HUES48 (cell line): ENCODE data around the gene KCTD2.
A peak's percentile ranks its signal among the peaks of the same experiment; 100 is the strongest.
"Not testable (repeated sequence)": the region's sequence is repeated elsewhere in the genome, so short reads cannot be mapped to it uniquely, and the experiment has no call there.

Experiments used
- H3K27ac ChIP-seq: one replicate; pipeline ENCODE4 v1.7.0; 2013; ENCODE audit warnings: low read depth, low read length, inconsistent platforms
- H3K27me3 ChIP-seq: 2 replicates; pipeline ENCODE4 v1.6.1; 2013; ENCODE audit warnings: mild to moderate bottlenecking, low read length; ENCODE audit not compliant: control insufficient read depth, insufficient read depth
- H3K36me3 ChIP-seq: 2 replicates; pipeline ENCODE4 v1.6.1; 2013; ENCODE audit warnings: low read length; ENCODE audit not compliant: control insufficient read depth, insufficient read depth
- H3K4me1 ChIP-seq: 2 replicates; pipeline ENCODE4 v1.6.1; 2013; ENCODE audit warnings: mild to moderate bottlenecking, low read length; ENCODE audit not compliant: control insufficient read depth, insufficient read depth
- H3K4me3 ChIP-seq: 2 replicates; pipeline ENCODE4 v1.5.1; 2013; ENCODE audit warnings: mild to moderate bottlenecking, low read depth, low read length
- H3K9ac ChIP-seq: 2 replicates; pipeline ENCODE4 v1.6.1; 2013; ENCODE audit warnings: mild to moderate bottlenecking, low read depth, low read length, moderate library complexity
- H3K9me3 ChIP-seq: 2 replicates; pipeline ENCODE4 v1.6.1; 2013; ENCODE audit warnings: low read length; ENCODE audit not compliant: control insufficient read depth, insufficient read depth

KCTD2 gene

DNA sequence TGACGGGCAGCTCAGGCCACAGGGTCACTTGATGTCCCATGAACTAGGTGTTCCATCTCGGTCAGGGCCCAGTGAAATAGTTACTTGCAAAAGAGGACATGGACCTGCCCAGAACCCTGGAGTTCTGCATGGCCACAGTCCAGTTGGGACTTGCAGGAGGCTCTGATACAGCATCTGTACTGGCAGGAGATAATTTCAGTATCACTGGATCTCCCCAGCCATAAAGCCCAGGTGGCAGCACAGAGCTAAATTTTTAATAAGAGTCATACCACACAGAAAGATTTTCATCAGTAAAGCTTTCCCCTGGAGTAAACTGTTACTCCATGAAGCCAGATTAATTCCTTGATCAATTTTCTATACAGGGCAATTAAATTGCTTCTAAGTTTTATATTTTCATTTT, 22.8 kb downstream of the KCTD2 start:
- Histone ChIP-seq H3K9me3 (no peaks in the 10 kb centered on the region), H3K4me1 (no peaks in the 10 kb centered on the region), H3K36me3 (peaks cover 11% of the 10 kb centered on the region; the same call in 1 of the 2 replicates), H3K27ac (no peak overlapping the region), H3K27me3 (no peaks in the 10 kb centered on the region), H3K4me3 (no peak overlapping the region), H3K9ac (no peak overlapping the region)

DNA sequence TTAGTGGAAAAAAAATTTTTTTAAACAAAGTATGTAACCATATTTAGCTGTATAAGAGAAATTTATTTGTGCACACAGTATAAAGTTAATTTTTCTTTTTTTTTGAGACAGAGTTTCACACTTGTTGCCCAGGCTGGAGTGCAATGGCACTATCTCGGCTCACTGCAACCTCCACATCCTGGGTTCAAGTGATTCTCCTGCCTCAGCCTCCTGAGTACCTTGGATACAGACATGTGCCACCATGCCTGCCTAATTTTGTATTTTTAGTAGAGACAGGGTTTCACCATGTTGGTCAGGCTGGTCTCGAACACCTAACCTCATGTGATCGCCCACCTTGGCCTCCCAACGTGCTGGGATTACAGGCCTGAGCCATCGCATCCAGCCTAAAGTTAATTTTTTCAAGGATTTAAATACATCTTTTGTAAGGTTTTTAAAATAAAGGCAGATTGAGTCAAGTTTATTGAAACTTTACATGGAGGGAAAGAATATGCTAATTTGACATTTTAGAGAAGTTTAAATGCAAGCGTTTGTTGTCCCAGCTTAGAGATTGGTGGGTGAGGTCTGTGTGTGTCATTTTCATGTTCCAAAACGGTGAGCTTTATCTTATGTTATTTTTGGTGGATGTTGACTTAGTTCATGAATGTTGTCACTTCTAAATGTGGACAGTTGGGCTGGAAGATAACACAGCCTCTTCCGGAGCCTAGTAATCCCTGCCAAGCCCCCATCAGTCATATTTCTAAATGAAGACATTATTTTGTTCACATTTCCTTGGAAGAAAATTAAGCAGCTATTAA, 24.6 kb downstream of the KCTD2 start:
- not testable (repeated sequence) for H3K27me3 ChIP-seq, H3K27ac ChIP-seq, H3K4me3 ChIP-seq, H3K9ac ChIP-seq, H3K4me1 ChIP-seq, H3K9me3 ChIP-seq, H3K36me3 ChIP-seq

DNA sequence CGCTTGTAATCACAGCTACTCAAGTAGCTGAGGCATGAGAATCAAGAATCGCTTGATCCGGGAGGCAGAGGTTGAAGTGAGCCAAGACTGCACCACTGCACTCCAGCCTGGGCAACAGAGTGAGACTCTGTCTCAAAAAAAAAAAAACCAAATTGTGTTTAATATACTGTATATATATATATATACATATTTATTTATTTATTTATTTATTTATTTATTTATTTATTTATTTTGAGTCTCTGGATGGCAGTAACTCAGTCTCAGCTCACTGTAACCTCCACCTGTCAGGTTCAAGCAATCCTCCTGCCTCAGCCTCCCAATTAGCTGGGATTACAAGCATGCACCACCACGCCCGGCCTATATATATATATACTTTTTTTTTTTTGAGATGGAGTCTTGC, 25.9 kb downstream of the KCTD2 start:
- not testable (repeated sequence) for H3K27me3 ChIP-seq, H3K4me1 ChIP-seq, H3K4me3 ChIP-seq, H3K36me3 ChIP-seq, H3K9me3 ChIP-seq, H3K9ac ChIP-seq, H3K27ac ChIP-seq

DNA sequence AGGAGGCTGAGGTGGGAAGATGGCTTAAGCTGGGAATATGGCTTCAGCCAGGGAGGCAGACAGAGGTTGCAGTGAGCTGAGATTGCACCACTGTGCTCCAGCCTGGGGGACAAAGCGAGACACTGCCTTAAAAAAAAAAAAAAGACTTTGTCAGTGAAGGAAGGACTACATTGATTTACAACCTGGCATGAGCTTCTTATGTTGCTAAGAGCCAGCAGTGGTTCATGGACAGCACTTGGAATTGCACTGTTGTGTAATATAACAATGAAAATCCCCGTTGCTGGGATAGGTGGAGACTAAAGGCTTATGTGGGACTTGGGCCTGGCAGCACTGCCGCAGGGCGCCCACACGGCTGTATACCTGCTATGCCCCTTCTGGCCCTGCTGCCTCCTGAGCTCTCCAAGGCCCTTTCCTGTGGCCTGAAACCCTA, 26.6 kb downstream of the KCTD2 start:
- H3K27me3 ChIP-seq, result no peaks in the 10 kb centered on the region
- no peak overlapping the region for H3K27ac ChIP-seq
- H3K36me3 ChIP-seq, result no peaks in the 10 kb centered on the region
- no peak overlapping the region for H3K4me3 ChIP-seq
- no peak overlapping the region for H3K9ac ChIP-seq
- H3K4me1 ChIP-seq, result peaks cover 7% of the 10 kb centered on the region; the same call in 1 of the 2 replicates
- H3K9me3 ChIP-seq, result no peaks in the 10 kb centered on the region

DNA sequence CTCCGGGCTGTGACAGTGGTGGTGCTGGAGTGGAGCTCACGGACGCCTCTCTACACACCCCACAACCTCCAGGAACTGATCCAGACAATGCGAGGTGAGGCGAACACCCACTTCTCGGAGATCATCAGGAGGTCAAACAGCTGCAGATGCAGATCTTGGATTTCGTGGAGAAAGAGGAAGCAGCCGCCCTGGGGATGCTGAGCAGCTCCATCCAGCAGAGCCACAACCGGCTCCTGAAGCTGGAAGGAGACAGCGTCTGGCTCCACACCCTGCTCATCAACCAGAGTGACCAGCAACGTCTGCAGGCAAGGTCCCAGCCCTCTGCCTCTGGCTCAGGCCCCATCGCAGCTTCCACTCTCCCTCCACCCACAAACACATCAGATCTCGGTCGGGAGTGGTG, 27.5 kb downstream of the KCTD2 start:
- Histone ChIP-seq H3K27ac (no peak overlapping the region), H3K9ac (no peak overlapping the region), H3K4me1 (peaks cover 10% of the 10 kb centered on the region)

DNA sequence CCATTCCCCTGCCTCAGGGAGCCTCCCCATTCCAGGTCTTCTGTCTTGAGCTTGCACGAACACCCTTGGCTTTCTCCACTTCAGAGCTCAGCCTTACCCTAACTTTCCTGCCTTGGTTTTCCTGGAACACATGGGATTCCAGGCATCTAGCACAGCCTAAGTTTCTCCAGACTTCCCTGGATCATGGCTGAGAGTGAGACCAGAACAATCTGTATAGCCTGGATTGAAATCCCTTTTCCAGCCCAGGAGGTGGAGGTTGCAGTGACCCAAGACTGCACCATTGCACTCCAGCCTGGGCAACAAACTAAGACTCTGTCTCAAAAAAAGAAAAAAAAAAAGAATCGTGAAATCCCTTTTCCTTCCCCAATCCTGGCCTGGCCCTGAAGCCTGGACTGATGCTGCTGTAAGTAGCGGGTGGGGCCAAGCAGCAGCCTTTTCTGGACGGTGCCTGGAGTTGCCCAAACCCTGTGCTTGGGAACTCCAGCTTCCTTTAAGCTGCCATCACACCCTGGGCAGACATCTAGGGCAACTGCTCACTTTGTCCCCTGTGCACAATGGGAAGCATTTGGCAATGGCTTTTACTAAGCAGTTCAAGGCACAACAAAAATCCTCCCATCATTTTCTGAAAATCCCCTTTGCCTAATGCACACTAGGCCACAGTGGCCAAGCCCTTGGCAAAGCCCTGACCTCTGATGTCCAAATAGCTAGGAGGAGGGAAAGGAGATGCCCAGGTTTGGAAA, 28.7 kb downstream of the KCTD2 start:
- no peaks in the 10 kb centered on the region for H3K36me3 ChIP-seq
- H3K4me3 ChIP-seq, result no peak overlapping the region
- H3K27me3 ChIP-seq, result no peaks in the 10 kb centered on the region
- H3K27ac ChIP-seq, result no peak overlapping the region
- H3K4me1 ChIP-seq, result peaks cover 10% of the 10 kb centered on the region
- H3K9ac ChIP-seq, result no peak overlapping the region
- H3K9me3 ChIP-seq, result no peaks in the 10 kb centered on the region

More for the DNA sequence above, 27.5 kb downstream of the KCTD2 start:
- no peaks in the 10 kb centered on the region for H3K9me3 ChIP-seq
- H3K36me3 ChIP-seq, result no peaks in the 10 kb centered on the region
- no peak overlapping the region for H3K4me3 ChIP-seq
- no peaks in the 10 kb centered on the region for H3K27me3 ChIP-seq

DNA sequence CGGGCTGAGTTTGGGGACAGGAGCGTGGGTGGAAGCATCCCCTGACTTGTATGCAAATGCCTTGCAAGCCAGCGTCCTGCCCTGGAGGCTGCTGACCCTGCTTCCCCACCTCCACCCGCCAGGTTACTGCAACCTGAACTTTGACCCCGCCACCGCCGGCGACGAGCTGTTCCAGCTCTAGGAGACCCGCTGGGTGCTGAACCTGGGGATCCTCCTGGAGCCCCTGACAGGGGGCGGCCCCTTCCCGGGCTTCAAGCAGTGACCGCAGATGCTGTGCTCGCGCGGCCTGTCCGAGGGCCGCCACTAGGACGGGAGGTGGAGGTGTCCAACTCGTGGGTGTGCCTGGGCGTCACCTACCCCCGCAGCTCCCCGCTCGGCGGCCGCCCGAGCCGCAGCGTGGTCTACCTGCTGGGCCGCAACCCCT, 30.1 kb downstream of the KCTD2 start:
- H3K4me1 ChIP-seq, result peaks cover 10% of the 10 kb centered on the region
- H3K27me3 ChIP-seq, result no peaks in the 10 kb centered on the region
- no peak overlapping the region for H3K27ac ChIP-seq
- H3K9me3 ChIP-seq, result no peaks in the 10 kb centered on the region
- no peak overlapping the region for H3K4me3 ChIP-seq
- no peaks in the 10 kb centered on the region for H3K36me3 ChIP-seq
- no peak overlapping the region for H3K9ac ChIP-seq

DNA sequence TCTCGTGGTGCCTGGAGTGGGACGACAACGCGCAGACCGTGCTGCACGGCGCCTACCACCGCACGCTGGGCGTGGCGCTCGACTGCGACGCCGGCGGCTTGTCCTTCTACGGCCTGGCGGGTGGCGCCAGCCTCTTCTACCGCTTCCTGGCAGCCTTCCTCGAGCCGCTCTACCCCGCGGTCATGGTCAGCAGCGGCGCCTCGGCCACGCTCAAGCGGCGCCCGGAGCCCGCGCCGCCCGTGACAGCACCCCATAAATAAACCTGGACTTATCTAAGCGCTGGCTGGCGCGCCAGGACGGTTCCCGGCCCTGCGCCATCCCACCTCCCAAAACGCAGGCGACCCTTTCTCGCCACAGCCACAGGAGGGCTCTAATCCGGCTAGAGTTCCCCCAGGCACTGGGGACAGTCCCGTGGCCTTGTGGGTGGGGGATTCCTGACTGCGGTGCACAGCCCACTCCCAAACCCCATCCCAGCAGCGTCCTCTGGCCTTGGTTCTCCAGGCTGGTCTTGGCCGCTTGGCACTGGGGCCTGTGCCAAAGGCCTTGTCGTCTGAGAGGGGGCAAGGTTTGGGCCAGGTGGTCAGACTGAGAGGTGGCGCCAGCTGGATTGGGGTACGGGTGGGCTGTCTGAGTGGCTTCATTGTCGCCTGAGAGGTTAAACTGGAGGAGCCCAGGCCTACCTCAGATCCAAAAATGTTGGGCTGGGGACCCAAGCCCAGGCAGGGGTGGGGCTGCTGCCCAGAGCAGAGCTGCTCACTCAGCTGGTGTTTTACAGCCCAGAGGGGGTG, 30.7 kb downstream of the KCTD2 start:
- Histone ChIP-seq H3K4me1 (peaks cover 14% of the 10 kb centered on the region), H3K4me3 (no peak overlapping the region), H3K9me3 (no peaks in the 10 kb centered on the region), H3K9ac (no peak overlapping the region), H3K36me3 (no peaks in the 10 kb centered on the region), H3K27ac (peak overlapping the region; percentile 75), H3K27me3 (no peaks in the 10 kb centered on the region)

DNA sequence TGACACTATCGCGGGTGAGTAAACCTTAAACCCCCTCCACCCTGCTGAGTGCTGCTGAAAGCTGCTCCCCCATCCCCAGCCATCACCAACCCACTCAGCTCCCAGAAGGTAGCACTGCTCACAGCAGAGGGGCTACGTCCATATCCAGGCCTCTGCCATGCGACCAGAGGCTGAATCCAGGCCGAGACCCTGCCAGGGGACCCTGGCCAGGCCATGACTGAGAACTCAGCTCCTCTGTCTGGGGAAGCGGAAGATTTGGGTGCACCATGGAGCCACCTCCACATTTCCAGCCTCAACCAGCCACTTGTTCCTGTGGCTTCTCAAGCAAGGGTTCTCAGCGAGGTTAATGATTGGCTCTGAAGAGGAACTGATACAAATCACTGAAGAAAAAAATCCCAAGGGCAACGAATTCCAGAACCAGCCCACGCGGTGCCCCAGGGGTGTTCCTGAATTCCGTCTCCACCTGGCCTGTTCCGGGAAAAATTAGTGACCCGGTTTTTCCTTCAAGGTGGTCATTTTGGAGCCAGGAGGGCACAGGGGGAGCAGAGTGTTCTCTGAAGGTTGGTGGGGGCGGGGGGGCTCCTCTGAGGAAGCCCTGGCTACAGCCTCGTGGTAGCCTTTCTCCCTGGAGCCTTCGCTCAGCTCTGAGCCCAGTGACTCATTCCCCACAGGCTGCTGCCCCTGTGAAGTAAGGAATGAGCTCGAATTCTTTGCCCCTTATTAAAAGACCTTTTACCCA, 31.4 kb downstream of the KCTD2 start:
- H3K9ac ChIP-seq, result no peak overlapping the region
- H3K36me3 ChIP-seq, result no peaks in the 10 kb centered on the region
- H3K27me3 ChIP-seq, result no peaks in the 10 kb centered on the region
- H3K4me1 ChIP-seq, result peaks cover 15% of the 10 kb centered on the region
- no peaks in the 10 kb centered on the region for H3K9me3 ChIP-seq
- no peak overlapping the region for H3K4me3 ChIP-seq
- peak overlapping the region; percentile 75 for H3K27ac ChIP-seq

DNA sequence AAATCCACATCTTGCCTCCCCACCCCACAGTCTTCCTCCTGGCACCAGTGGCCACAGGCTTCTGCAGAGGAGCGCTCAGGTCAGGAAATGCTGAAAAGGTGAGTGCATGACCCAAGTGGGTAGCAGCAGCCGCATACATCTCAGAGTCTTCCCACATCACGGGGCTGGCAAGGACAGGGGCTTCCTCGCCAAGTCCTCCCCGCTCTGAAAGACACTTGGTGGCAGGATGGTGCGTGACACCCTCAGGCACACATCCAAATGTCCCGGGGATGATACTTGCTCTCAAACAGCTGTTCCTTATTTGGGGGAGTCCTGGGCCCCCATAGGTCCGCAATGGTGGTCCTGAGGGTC, 32.0 kb downstream of the KCTD2 start:
- Histone ChIP-seq H3K4me3 (no peak overlapping the region), H3K9ac (no peak overlapping the region)

More for the DNA sequence above, 32.0 kb downstream of the KCTD2 start:
- peak overlapping the region; percentile 75 for H3K27ac ChIP-seq
- H3K36me3 ChIP-seq, result no peaks in the 10 kb centered on the region
- H3K4me1 ChIP-seq, result peaks cover 15% of the 10 kb centered on the region
- H3K27me3 ChIP-seq, result no peaks in the 10 kb centered on the region
- no peaks in the 10 kb centered on the region for H3K9me3 ChIP-seq
